Endothelial cell of umbilical vein (primary cell): Measurements from ENCODE around the gene DDR2. TPM values are rescaled to one million over a fixed set of nuclear protein-coding genes. Genes with fewer than 3 reads are reported as not detected.
A peak's percentile ranks its signal among the peaks of the same experiment; 100 is the strongest.

ENCODE experiments used
- BruUV-seq: library from RNA; stranded (reverse); fragments of 400-500 nt; replicated peaks from 2 replicates; lab custom pipeline; 2021; lab: Mats Ljungman, UMichigan
- CTCF ChIA-PET: fragments of 300-600, 350-600 bp; sonication (Branson Sonifier 250); formaldehyde crosslinking; loops from one replicate; lab custom pipeline; 2021; ENCODE audit warnings: antibody characterized with exemption, inconsistent platforms; lab: Charles Lee
- POLR2A ChIA-PET: fragments of 300-600, 350-600 bp; sonication (Branson Sonifier 250); formaldehyde crosslinking; loops from one replicate; lab custom pipeline; 2021; ENCODE audit warnings: antibody characterized with exemption, inconsistent platforms; lab: Charles Lee
- DNase-seq: peaks from one replicate; pipeline ENCODE4 v3.0.0-alpha.2; 2011; ENCODE audit warnings: low read depth, low spot score
- FAIRE-seq: peaks from 2 replicates; lab custom pipeline; 2011; peaks lifted over from hg19 to GRCh38; lab: Jason Lieb, UNC
- H2AFZ ChIP-seq: 2 replicates; pipeline ENCODE4 v1.6.0; 2012; ENCODE audit warnings: low read depth, low read length, control low read depth, inconsistent platforms
- H3K27ac ChIP-seq: 2 replicates; pipeline ENCODE4 v1.5.1; 2011; ENCODE audit warnings: low read depth, mild to moderate bottlenecking, control low read depth, low read length, moderate library complexity; ENCODE audit not compliant: insufficient read depth
- H3K27me3 ChIP-seq, 2 experiments: 2 replicates each; pipeline versions ENCODE4 v1.6.0 to v1.6.1; 2011; ENCODE audit warnings: low read length in 2 of 2, mixed read lengths in 1 of 2; ENCODE audit not compliant: control insufficient read depth in 2 of 2, insufficient read depth in 2 of 2
- H3K36me3 ChIP-seq, 2 experiments: 2 replicates in 1 of 2; 3 replicates in 1 of 2; pipeline ENCODE4 v1.5.1; 2011; ENCODE audit warnings: low read length in 2 of 2, mild to moderate bottlenecking in 1 of 2, moderate library complexity in 1 of 2; ENCODE audit not compliant: control insufficient read depth in 2 of 2, insufficient read depth in 2 of 2; ENCODE audit errors: extremely low read depth in 1 of 2
- H3K4me1 ChIP-seq: 3 replicates; pipeline ENCODE4 v1.5.1; 2011; ENCODE audit warnings: mild to moderate bottlenecking, low read length; ENCODE audit not compliant: control insufficient read depth, insufficient read depth; ENCODE audit errors: extremely low read depth
- H3K4me2 ChIP-seq: 2 replicates; pipeline ENCODE4 v1.6.1; 2011; ENCODE audit warnings: low read length, control low read depth, mixed read lengths; ENCODE audit not compliant: insufficient read depth
- H3K4me3 ChIP-seq, 3 experiments: fragments of 200-600 bp in 1 of 3; sonication (generic), shearing (Covaris generic) in 1 of 3; replicated peaks in 1 of 3; 2 replicates each; pipeline ENCODE4 v1.5.1; 2011 to 2016; ENCODE audit warnings: control low read depth in 3 of 3, low read length in 3 of 3, mild to moderate bottlenecking in 2 of 3, inconsistent platforms in 1 of 3, low read depth in 1 of 3, moderate library complexity in 1 of 3; ENCODE audit not compliant: insufficient read depth in 1 of 3
- H3K79me2 ChIP-seq: 2 replicates; pipeline ENCODE4 v1.6.0; 2012; ENCODE audit warnings: low read length, inconsistent platforms; ENCODE audit not compliant: control insufficient read depth, insufficient read depth
- H3K9ac ChIP-seq: replicated peaks from 2 replicates; pipeline ENCODE3; 2011; ENCODE audit warnings: low read length, control low read depth; ENCODE audit not compliant: insufficient read depth; ENCODE audit errors: extremely low read depth
- H3K9me1 ChIP-seq: replicated peaks from 3 replicates; pipeline ENCODE4 v1.6.0; 2011; ENCODE audit warnings: mild to moderate bottlenecking, low read length; ENCODE audit not compliant: control insufficient read depth, insufficient read depth; ENCODE audit errors: extremely low read depth
- H3K9me3 ChIP-seq: replicated peaks from 2 replicates; pipeline ENCODE4 v1.5.1; 2012; ENCODE audit warnings: low read length, inconsistent platforms; ENCODE audit not compliant: control insufficient read depth, insufficient read depth
- H4K20me1 ChIP-seq: replicated peaks from 2 replicates; pipeline ENCODE3; 2011; ENCODE audit warnings: mild to moderate bottlenecking, low read length; ENCODE audit not compliant: control insufficient read depth, insufficient read depth; ENCODE audit errors: extremely low read depth
- EZH2 ChIP-seq: IDR thresholded peaks from 2 replicates; pipeline ENCODE4 v1.6.1; 2012; ENCODE audit warnings: borderline replicate concordance, low read depth, mild to moderate bottlenecking, moderate library complexity, low read length, inconsistent platforms; ENCODE audit not compliant: severe bottlenecking
- FOS ChIP-seq: IDR thresholded peaks from 2 replicates; pipeline ENCODE4 v1.6.1; 2011; ENCODE audit warnings: mild to moderate bottlenecking, low read length, moderate library complexity, borderline replicate concordance; ENCODE audit not compliant: insufficient read depth
- POLR2A ChIP-seq: IDR thresholded peaks from 2 replicates; pipeline ENCODE4 v1.6.1; 2012; ENCODE audit warnings: low read depth, mild to moderate bottlenecking, control low read depth, low read length
- dilution Hi-C: fragments of 300-500 bp; cut with MboI; formaldehyde crosslinking; loops from one replicate; pipeline ENCODE4 v1.15.0; 2019; ENCODE audit warnings: low sequenced_read_pairs; ENCODE audit not compliant: extremely low pct_ligation_motif_present
- intact Hi-C: fragments of 100-400 bp; cut with micrococcal nuclease; formaldehyde crosslinking; loops from one replicate; pipeline ENCODE4 v1.10.0; 2022
- polyA plus RNA-seq, 4 experiments: library from polyadenylated mRNA; depleted of rRNA in 3 of 4; stranded (reverse) in 3 of 4; unstranded in 1 of 4; fragments of >200 nt; gene quantifications; 2 replicates each; pipeline versions ENCODE4 v1.2.1 to v1.2.3, GENCODE V29; 2011 to 2012; ENCODE audit warnings: missing spikeins in 1 of 4
- total RNA-seq: library from RNA; stranded (reverse); gene quantifications from 2 replicates; pipeline ENCODE4 v1.2.3, GENCODE V29; 2021
- TF ChIP-seq, protein P1 (sequence below), 2 donors: IDR thresholded peaks; 1 replicate in 1 of 2; 2 replicates in 1 of 2; pipeline ENCODE4 v1.5.1; 2011; ENCODE audit warnings: low read length in 2 of 2, mild to moderate bottlenecking in 2 of 2, moderate library complexity in 2 of 2, control low read depth in 1 of 2, inconsistent platforms in 1 of 2, low read depth in 1 of 2; ENCODE audit not compliant: insufficient read depth in 1 of 2; ENCODE audit errors: extremely low read depth in 1 of 2
- TF ChIP-seq, protein P2 (sequence below): IDR thresholded peaks from 2 replicates; pipeline ENCODE4 v1.6.1; 2011; ENCODE audit not compliant: insufficient read depth, insufficient read length

Gene DDR2
- total and polyA plus RNA-seq, 2 donors (not counting 3 experiments of a cell fraction or from before 2014, with no cell fraction given): 27.8 to 30.8 TPM

DNA sequence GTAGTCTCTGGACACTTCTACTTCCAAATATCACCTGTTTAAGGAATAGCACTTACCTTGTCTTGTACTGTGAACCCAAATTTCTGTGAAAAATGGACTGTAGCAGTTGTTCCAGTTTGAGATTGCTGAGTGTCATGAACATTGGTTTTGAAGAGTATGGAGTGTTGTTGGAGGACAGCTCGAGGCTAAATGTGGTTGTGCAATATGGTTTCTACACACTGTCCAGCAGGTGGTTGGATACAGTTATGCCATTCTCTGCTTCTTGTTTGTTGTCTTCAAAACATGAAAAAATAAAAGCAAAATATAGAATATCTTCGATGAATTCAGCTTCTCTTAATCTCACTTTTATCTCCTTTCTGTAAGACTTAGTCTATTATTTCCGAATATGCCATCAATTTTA, 67.1 kb downstream of the DDR2 start:
- dilution Hi-C loops: no loop called here
- POLR2A ChIA-PET: no interaction called here
- no TSS peak for BruUV-seq

DNA sequence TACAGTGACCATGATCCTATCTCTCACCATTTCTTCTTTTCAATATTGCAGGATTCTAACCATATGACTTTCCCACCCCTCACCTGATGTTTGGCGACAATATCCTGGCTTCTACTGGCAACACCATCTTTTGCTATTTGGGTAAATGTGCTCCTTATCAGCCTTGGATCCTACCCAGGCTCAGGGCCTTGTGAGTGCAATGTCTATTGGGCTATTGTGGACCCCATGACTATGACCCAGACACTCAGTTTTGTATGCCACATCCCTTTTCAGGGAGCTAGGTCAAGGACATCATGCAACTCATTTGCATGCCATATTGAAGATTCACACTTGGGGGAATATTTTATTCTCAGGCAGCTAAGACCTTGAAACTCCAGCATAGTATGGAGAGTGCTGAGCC, 67.9 kb downstream of the DDR2 start:
- H3K79me2 ChIP-seq: peaks cover 2% of the 10 kb centered on the region
- no peak overlapping the region for H2AFZ ChIP-seq
- no peaks in the 10 kb centered on the region for H3K9me3 ChIP-seq
- H3K9ac ChIP-seq: no peak overlapping the region
- BruUV-seq: no TSS peak
- CTCF ChIA-PET: no interaction called here
- H3K36me3 ChIP-seq: peaks cover 0 to 2% of the 10 kb centered on the region in 2 experiments
- TF ChIP-seq, protein P1, sequence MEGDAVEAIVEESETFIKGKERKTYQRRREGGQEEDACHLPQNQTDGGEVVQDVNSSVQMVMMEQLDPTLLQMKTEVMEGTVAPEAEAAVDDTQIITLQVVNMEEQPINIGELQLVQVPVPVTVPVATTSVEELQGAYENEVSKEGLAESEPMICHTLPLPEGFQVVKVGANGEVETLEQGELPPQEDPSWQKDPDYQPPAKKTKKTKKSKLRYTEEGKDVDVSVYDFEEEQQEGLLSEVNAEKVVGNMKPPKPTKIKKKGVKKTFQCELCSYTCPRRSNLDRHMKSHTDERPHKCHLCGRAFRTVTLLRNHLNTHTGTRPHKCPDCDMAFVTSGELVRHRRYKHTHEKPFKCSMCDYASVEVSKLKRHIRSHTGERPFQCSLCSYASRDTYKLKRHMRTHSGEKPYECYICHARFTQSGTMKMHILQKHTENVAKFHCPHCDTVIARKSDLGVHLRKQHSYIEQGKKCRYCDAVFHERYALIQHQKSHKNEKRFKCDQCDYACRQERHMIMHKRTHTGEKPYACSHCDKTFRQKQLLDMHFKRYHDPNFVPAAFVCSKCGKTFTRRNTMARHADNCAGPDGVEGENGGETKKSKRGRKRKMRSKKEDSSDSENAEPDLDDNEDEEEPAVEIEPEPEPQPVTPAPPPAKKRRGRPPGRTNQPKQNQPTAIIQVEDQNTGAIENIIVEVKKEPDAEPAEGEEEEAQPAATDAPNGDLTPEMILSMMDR (IDR thresholded peaks at IDR 0.05; ENCODE audit: extremely low read depth in 1 of 2, insufficient read depth in 1 of 2, low read depth in 1 of 2, low read length in 2 of 2): no peak
- no peak for TF ChIP-seq POLR2A
- no peak for TF ChIP-seq FOS
- no peak for TF ChIP-seq EZH2
- no peak for DNase-seq
- H3K4me3 ChIP-seq: no peak overlapping the region
- POLR2A ChIA-PET: no interaction called here
- intact Hi-C loops: no loop called here
- H3K27ac ChIP-seq: no peak overlapping the region
- FAIRE-seq: no peak
- H4K20me1 ChIP-seq: no peaks in the 10 kb centered on the region
- dilution Hi-C loops: no loop called here
- no peak overlapping the region for H3K4me2 ChIP-seq
- no peaks in the 10 kb centered on the region for H3K27me3 ChIP-seq
- peaks cover 14% of the 10 kb centered on the region for H3K4me1 ChIP-seq
- no peaks in the 10 kb centered on the region for H3K9me1 ChIP-seq

More for the DNA sequence above, 67.1 kb downstream of the DDR2 start:
- DNase-seq (no peak), FAIRE-seq (peak; percentile 33)
- intact Hi-C loops: no loop called here
- Histone ChIP-seq H3K27me3 (no peaks in the 10 kb centered on the region), H3K4me3 (no peak overlapping the region), H3K79me2 (peaks cover 2% of the 10 kb centered on the region), H3K4me2 (no peak overlapping the region), H3K9me3 (no peaks in the 10 kb centered on the region), H3K9ac (no peak overlapping the region), H3K27ac (no peak overlapping the region), H2AFZ (no peak overlapping the region), H3K36me3 (no peaks in the 10 kb centered on the region), H3K4me1 (peaks cover 14% of the 10 kb centered on the region), H4K20me1 (no peaks in the 10 kb centered on the region), H3K9me1 (no peaks in the 10 kb centered on the region)
- TF ChIP-seq, protein P2, sequence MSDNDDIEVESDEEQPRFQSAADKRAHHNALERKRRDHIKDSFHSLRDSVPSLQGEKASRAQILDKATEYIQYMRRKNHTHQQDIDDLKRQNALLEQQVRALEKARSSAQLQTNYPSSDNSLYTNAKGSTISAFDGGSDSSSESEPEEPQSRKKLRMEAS: no peak
- CTCF ChIA-PET: interaction anchor here (1.1 kb wide), 1 partner anchor 8 kb away, joined by 4 read pairs; no protein-coding TSS in a partner anchor
